GM12878 (cell line): ENCODE data around the gene PKN3.

Experiments used
- ATF2 ChIP-seq: IDR thresholded peaks from 2 replicates; pipeline ENCODE4 v1.6.1; 2012; ENCODE audit warnings: low read length, inconsistent platforms
- ATF3 ChIP-seq: IDR thresholded peaks from 2 replicates; pipeline ENCODE4 v1.6.1; 2011; ENCODE audit warnings: low read depth, mild to moderate bottlenecking, low read length, moderate library complexity, borderline replicate concordance; ENCODE audit errors: extremely low read depth
- CHD2 ChIP-seq: IDR thresholded peaks from 2 replicates; pipeline ENCODE4 v1.6.1; 2011; ENCODE audit warnings: low read depth, low read length, improper control_type of control experiment, borderline replicate concordance
- CTCF ChIP-seq, 3 experiments: IDR thresholded peaks in 2 of 3; conservative IDR thresholded peaks in 1 of 3; 2 replicates each; pipeline ENCODE4 v1.5.1; 2011; ENCODE audit warnings: low read depth in 3 of 3, low read length in 3 of 3, mild to moderate bottlenecking in 3 of 3, control low read depth in 2 of 3, moderate library complexity in 2 of 3, inconsistent platforms in 1 of 3, mixed read lengths in 1 of 3; ENCODE audit not compliant: control insufficient read depth in 2 of 3, insufficient read depth in 1 of 3; ENCODE audit errors: extremely low read depth in 1 of 3
- E2F4 ChIP-seq: IDR thresholded peaks from 2 replicates; pipeline ENCODE4 v1.6.1; 2012; ENCODE audit warnings: low read depth, low read length, improper control_type of control experiment
- NRF1 ChIP-seq: conservative IDR thresholded peaks from 2 replicates; pipeline ENCODE4 v1.6.1; 2011; ENCODE audit warnings: mild to moderate bottlenecking, low read depth, low read length, improper control_type of control experiment
- PKNOX1 ChIP-seq: fragments of 450-650 bp; IDR thresholded peaks from 2 replicates; pipeline ENCODE4 v1.6.1; 2016; ENCODE audit warnings: mild to moderate bottlenecking
- POLR2AphosphoS5 ChIP-seq: IDR thresholded peaks from 2 replicates; pipeline ENCODE4 v1.6.1; 2011; ENCODE audit warnings: mild to moderate bottlenecking, low read length, inconsistent platforms
- YY1 ChIP-seq: IDR thresholded peaks from 2 replicates; pipeline ENCODE4 v1.6.1; 2011; ENCODE audit warnings: low read depth, mild to moderate bottlenecking, low read length
- ZNF274 ChIP-seq: IDR thresholded peaks from one replicate; pipeline ENCODE4 v1.8.0; 2011; ENCODE audit not compliant: insufficient read length, insufficient read depth
- ZSCAN29 ChIP-seq: fragments of 450-650 bp; IDR thresholded peaks from 2 replicates; pipeline ENCODE4 v1.6.1; 2017; ENCODE audit warnings: mild to moderate bottlenecking, moderate library complexity

GRCh38 chr9:128706671-128707381, 4.5 kb downstream of the PKN3 start:
- no peak for TF ChIP-seq NRF1
- no peak for TF ChIP-seq PKNOX1
- TF ChIP-seq ATF3 = no peak
- no peak for TF ChIP-seq YY1
- TF ChIP-seq ZNF274 = no peak
- TF ChIP-seq ZSCAN29 = no peak
- no peak for TF ChIP-seq ATF2
- TF ChIP-seq POLR2AphosphoS5 = no peak
- TF ChIP-seq CHD2 = no peak
- no peak for TF ChIP-seq CTCF (IDR thresholded peaks at IDR 0.05 in 2 of 3, conservative IDR thresholded peaks at IDR 0.05 in 1 of 3; ENCODE audit: control insufficient read depth in 2 of 3, extremely low read depth in 1 of 3, insufficient read depth in 1 of 3, low read depth in 3 of 3, low read length in 3 of 3)
- no peak for TF ChIP-seq E2F4
